Astrocyte (in vitro differentiated cells and primary cell): Measurements from ENCODE around the gene ADIPOR2. TPM values are rescaled to one million over a fixed set of nuclear protein-coding genes. Genes with fewer than 3 reads are reported as not detected.
A peak's percentile ranks its signal among the peaks of the same experiment; 100 is the strongest.

ENCODE experiments used
- DNase-seq: peaks from one replicate; pipeline ENCODE4 v3.0.0-alpha.2; 2010; ENCODE audit warnings: low read depth
- FAIRE-seq: peaks from 2 replicates; lab custom pipeline; 2011; peaks lifted over from hg19 to GRCh38; lab: Jason Lieb, UNC
- H2AFZ ChIP-seq: 2 replicates; pipeline ENCODE4 v1.6.0; 2012; ENCODE audit warnings: low read depth, low read length, inconsistent platforms
- H3K27ac ChIP-seq: 2 replicates; pipeline ENCODE4 v1.5.1; 2011; ENCODE audit warnings: low read depth, low read length, inconsistent platforms
- H3K27me3 ChIP-seq: 2 replicates; pipeline ENCODE4 v1.6.0; 2011; ENCODE audit warnings: low read length, inconsistent platforms; ENCODE audit not compliant: insufficient read depth
- H3K36me3 ChIP-seq: 2 replicates; pipeline ENCODE4 v1.5.1; 2011; ENCODE audit warnings: low read length, inconsistent platforms; ENCODE audit not compliant: insufficient read depth
- H3K4me1 ChIP-seq: 2 replicates; pipeline ENCODE4 v1.5.1; 2011; ENCODE audit warnings: low read length, inconsistent platforms; ENCODE audit not compliant: insufficient read depth
- H3K4me2 ChIP-seq: 2 replicates; pipeline ENCODE4 v1.6.0; 2012; ENCODE audit warnings: low read length, inconsistent platforms
- H3K4me3 ChIP-seq: 2 replicates; pipeline ENCODE4 v1.5.1; 2011; ENCODE audit warnings: low read depth, mild to moderate bottlenecking, low read length, inconsistent platforms; ENCODE audit not compliant: insufficient read depth
- H3K79me2 ChIP-seq: 2 replicates; pipeline ENCODE4 v1.6.0; 2012; ENCODE audit warnings: mild to moderate bottlenecking, low read length, inconsistent platforms; ENCODE audit not compliant: insufficient read depth
- H3K9ac ChIP-seq: 2 replicates; pipeline ENCODE4 v1.6.0; 2012; ENCODE audit warnings: mild to moderate bottlenecking, low read length, inconsistent platforms
- H3K9me3 ChIP-seq: 2 replicates; pipeline ENCODE4 v1.5.1; 2012; ENCODE audit warnings: low read depth, mild to moderate bottlenecking, low read length, inconsistent platforms; ENCODE audit not compliant: insufficient read depth
- H4K20me1 ChIP-seq: 2 replicates; pipeline ENCODE4 v1.6.0; 2012; ENCODE audit warnings: low read length, inconsistent platforms; ENCODE audit not compliant: insufficient read depth
- H3K27ac Mint-ChIP-seq: one replicate; pipeline ENCODE4 v1.8.0; 2021; ENCODE audit warnings: mild to moderate bottlenecking, mixed read lengths; ENCODE audit not compliant: unreplicated experiment
- H3K27me3 Mint-ChIP-seq: one replicate; pipeline ENCODE4 v1.8.0; 2021; ENCODE audit warnings: low read depth, mixed read lengths; ENCODE audit not compliant: unreplicated experiment
- H3K36me3 Mint-ChIP-seq: one replicate; pipeline ENCODE4 v1.8.0; 2021; ENCODE audit warnings: low read depth, mixed read lengths; ENCODE audit not compliant: unreplicated experiment
- H3K4me1 Mint-ChIP-seq: one replicate; pipeline ENCODE4 v1.8.0; 2021; ENCODE audit warnings: low read depth, mixed read lengths; ENCODE audit not compliant: unreplicated experiment
- H3K4me3 Mint-ChIP-seq: one replicate; pipeline ENCODE4 v1.8.0; 2021; ENCODE audit warnings: mild to moderate bottlenecking, moderate library complexity, mixed read lengths; ENCODE audit not compliant: unreplicated experiment
- H3K9me3 Mint-ChIP-seq: one replicate; pipeline ENCODE4 v1.8.0; 2021; ENCODE audit warnings: mild to moderate bottlenecking, mixed read lengths; ENCODE audit not compliant: unreplicated experiment
- CTCF ChIP-seq: IDR thresholded peaks from 2 replicates; pipeline ENCODE4 v1.5.1; 2011; ENCODE audit warnings: low read depth, mild to moderate bottlenecking, inconsistent platforms, low read length, moderate library complexity; ENCODE audit not compliant: insufficient read depth
- EZH2 ChIP-seq: IDR thresholded peaks from 2 replicates; pipeline ENCODE4 v1.6.1; 2012; ENCODE audit warnings: mild to moderate bottlenecking, low read length, inconsistent platforms; ENCODE audit not compliant: insufficient read depth
- microRNA-seq: library from miRNA; unstranded; fragments of <30 nt; microRNA quantifications from one replicate; pipeline ENCODE4 v1.2.0, GENCODE V29; 2020
- total RNA-seq: library from RNA; stranded (reverse); gene quantifications from 2 replicates; pipeline ENCODE4 v1.2.1, GENCODE V29; 2021

ADIPOR2 gene
- total RNA-seq, 1 donor from 2014 or later = 56.6 TPM

- Histone ChIP-seq H3K79me2 (no peaks in the 10 kb centered on the region), H3K36me3 (no peaks in the 10 kb centered on the region), H3K4me1 (peaks cover 11% of the 10 kb centered on the region), H3K27ac (no peak overlapping the region), H3K4me3 (no peak overlapping the region), H3K27me3 (peaks cover 39% of the 10 kb centered on the region), H3K9ac (no peak overlapping the region), H4K20me1 (no peaks in the 10 kb centered on the region), H3K9me3 (no peaks in the 10 kb centered on the region), H2AFZ (no peak overlapping the region), H3K4me2 (no peak overlapping the region)
- Mint-ChIP-seq H3K4me1 (peaks cover 13% of the 10 kb centered on the region), H3K36me3 (no peaks in the 10 kb centered on the region), H3K9me3 (no peaks in the 10 kb centered on the region), H3K27ac (no peak overlapping the region), H3K4me3 (no peak overlapping the region), H3K27me3 (peaks cover 55% of the 10 kb centered on the region)
- DNase-seq = no peak
- FAIRE-seq = no peak
- TF ChIP-seq CTCF = no peak
- TF ChIP-seq EZH2 = no peak
Measured at GRCh38 chr12:1836854-1837421, 146.1 kb downstream of the ADIPOR2 start.

GRCh38 chr12:1837541-1838204, 146.8 kb downstream of the ADIPOR2 start:
- Mint-ChIP-seq H3K27me3 (peaks cover 49% of the 10 kb centered on the region), H3K9me3 (no peaks in the 10 kb centered on the region), H3K36me3 (no peaks in the 10 kb centered on the region), H3K4me1 (peaks cover 13% of the 10 kb centered on the region), H3K4me3 (no peak overlapping the region), H3K27ac (no peak overlapping the region)
- FAIRE-seq (no peak), DNase-seq (peak; percentile 22)
- no peak overlapping the region for H3K27ac ChIP-seq
- H3K27me3 ChIP-seq = peaks cover 33% of the 10 kb centered on the region
- no peaks in the 10 kb centered on the region for H3K36me3 ChIP-seq
- peak overlapping the region; percentile 11 for H3K4me2 ChIP-seq
- H4K20me1 ChIP-seq = no peaks in the 10 kb centered on the region
- H3K9me3 ChIP-seq = no peaks in the 10 kb centered on the region
- H3K4me1 ChIP-seq = peaks cover 11% of the 10 kb centered on the region
- no peak overlapping the region for H3K9ac ChIP-seq
- H3K79me2 ChIP-seq = no peaks in the 10 kb centered on the region
- no peak overlapping the region for H3K4me3 ChIP-seq
- TF ChIP-seq EZH2 = no peak
- no peak for TF ChIP-seq CTCF
- H2AFZ ChIP-seq = no peak overlapping the region

Small RNA genes within 50 kb of the gene (microRNA-seq; reads per million reads assigned to microRNA genes)
- not detected for gene MIR3649

Other genes starting within 250 kb of the ADIPOR2 start
- gene FBXL14, start 96.5 kb upstream of the ADIPOR2 start, total RNA-seq = 9.2 and 9.8 TPM in 2 replicates
- 110 TPM in 2 replicates for gene WNT5B, start 61.8 kb upstream of the ADIPOR2 start, total RNA-seq
- not detected in 2 replicates for gene LRTM2, start 129.5 kb downstream of the ADIPOR2 start, total RNA-seq
- 0.09 and 0.26 TPM in 2 replicates for gene CACNA2D4, start 227.6 kb downstream of the ADIPOR2 start, total RNA-seq